ENCODE results near the gene BTN1A1. TPM values are rescaled to one million over a fixed set of nuclear protein-coding genes. Genes with fewer than 3 reads are reported as not detected.

The BTN1A1 gene
- polyA plus RNA-seq, 3 donors: not detected

GRCh38 chr6:26457264-26457805 is 42.8 kb upstream of the BTN1A1 start:
- Histone ChIP-seq H3K36me3 (replicated peaks in 1 of 2; ENCODE audit: control insufficient read depth in 1 of 2, insufficient read depth in 2 of 2, low read length in 2 of 2) (peaks cover 22 to 32% of the 10 kb centered on the region in 2 donors), H3K9me3 (replicated peaks in 1 of 2; ENCODE audit: control insufficient read depth in 1 of 2, insufficient read depth in 1 of 2, low read length in 2 of 2) (no peaks in the 10 kb centered on the region), H3K4me1 (ENCODE audit: control insufficient read depth in 1 of 2, insufficient read depth in 2 of 2, low read length in 2 of 2) (peaks cover 42 to 58% of the 10 kb centered on the region in 2 donors), H4K20me1 (ENCODE audit: insufficient read depth, low read length) (peaks cover 34% of the 10 kb centered on the region), H3K4me3 (replicated peaks in 1 of 3; ENCODE audit: low read depth in 2 of 3, low read length in 3 of 3) (peak overlapping the region; percentile 84 to 99 (median 96)), H3K27me3 (ENCODE audit: control insufficient read depth in 2 of 2, insufficient read depth in 2 of 2, low read length in 2 of 2) (no peaks in the 10 kb centered on the region), H3K4me2 (replicated peaks; ENCODE audit: extremely low read depth, low read length, poor library complexity, severe bottlenecking) (peak overlapping the region; percentile 71), H3K79me2 (ENCODE audit: insufficient read depth, low read length) (peaks cover 49% of the 10 kb centered on the region), H2AFZ (ENCODE audit: insufficient read depth, low read depth, low read length, poor library complexity, severe bottlenecking) (peak overlapping the region; percentile 94), H3K27ac (ENCODE audit: low read depth in 1 of 2, low read length in 2 of 2) (peak overlapping the region; percentile 93 to 99), H3K9ac (ENCODE audit: insufficient read depth, low read length, poor library complexity, severe bottlenecking) (peak overlapping the region; percentile 97)
- TF ChIP-seq CTCF (IDR thresholded peaks at IDR 0.05): no peak
- Mint-ChIP-seq H3K27ac (peak overlapping the region; percentile 96 to 100 (median 99)), H3K9me3 (peaks cover 0 to 2% (median 0%) of the 10 kb centered on the region in 7 donors), H3K4me1 (peaks cover 64% of the 10 kb centered on the region), H3K36me3 (peaks cover 25 to 37% of the 10 kb centered on the region in 2 donors), H3K4me3 (peak overlapping the region; percentile 92 to 96), H3K27me3 (ENCODE audit: low read depth in 3 of 3) (peaks cover 0 to 5% (median 0%) of the 10 kb centered on the region in 3 donors)
- intact Hi-C loops (cut with micrococcal nuclease): no loop called here
- no peak for DNase-seq
- 20% methylated on average over 2 of the region's 9 CpGs for WGBS (ENCODE audit: insufficient coverage)

- no peak for TF ChIP-seq CTCF (IDR thresholded peaks at IDR 0.05)
- H3K4me3 Mint-ChIP-seq: peak within 1 kb of the TSS; percentile 96 to 100
- peaks cover 33 to 45% of the 10 kb centered on the region in 2 donors for H3K36me3 Mint-ChIP-seq
- peaks cover 0 to 5% (median 0%) of the 10 kb centered on the region in 3 donors for H3K27me3 Mint-ChIP-seq (ENCODE audit: low read depth in 3 of 3)
- WGBS (ENCODE audit: insufficient coverage): 0% methylated on average over 19 of the region's 31 CpGs
- peak within 1 kb of the TSS; percentile 97 to 100 (median 99) for H3K27ac Mint-ChIP-seq
- H3K4me1 ChIP-seq (ENCODE audit: control insufficient read depth in 1 of 2, insufficient read depth in 2 of 2, low read length in 2 of 2): peaks cover 42 to 58% of the 10 kb centered on the region in 2 donors
- peak within 1 kb of the TSS; percentile 71 for H3K4me2 ChIP-seq (replicated peaks; ENCODE audit: extremely low read depth, low read length, poor library complexity, severe bottlenecking)
- H3K4me1 Mint-ChIP-seq: peaks cover 70% of the 10 kb centered on the region
- H3K9me3 Mint-ChIP-seq: peaks cover 0 to 2% (median 0%) of the 10 kb centered on the region in 7 donors
- no peaks in the 10 kb centered on the region for H3K27me3 ChIP-seq (ENCODE audit: control insufficient read depth in 2 of 2, insufficient read depth in 2 of 2, low read length in 2 of 2)
- H2AFZ ChIP-seq (ENCODE audit: insufficient read depth, low read depth, low read length, poor library complexity, severe bottlenecking): peak within 1 kb of the TSS; percentile 94
- H3K79me2 ChIP-seq (ENCODE audit: insufficient read depth, low read length): peaks cover 57% of the 10 kb centered on the region
- intact Hi-C loops (cut with micrococcal nuclease): no loop called here
- H3K9ac ChIP-seq (ENCODE audit: insufficient read depth, low read length, poor library complexity, severe bottlenecking): peak within 1 kb of the TSS; percentile 97
- H3K4me3 ChIP-seq (replicated peaks in 1 of 3; ENCODE audit: low read depth in 2 of 3, low read length in 3 of 3): peak within 1 kb of the TSS; percentile 84 to 99 (median 96)
- DNase-seq: peak; percentile 81 to 93 (median 91)
- peaks cover 29 to 39% of the 10 kb centered on the region in 2 donors for H3K36me3 ChIP-seq (replicated peaks in 1 of 2; ENCODE audit: control insufficient read depth in 1 of 2, insufficient read depth in 2 of 2, low read length in 2 of 2)
- peaks cover 41% of the 10 kb centered on the region for H4K20me1 ChIP-seq (ENCODE audit: insufficient read depth, low read length)
- no peaks in the 10 kb centered on the region for H3K9me3 ChIP-seq (replicated peaks in 1 of 2; ENCODE audit: control insufficient read depth in 1 of 2, insufficient read depth in 1 of 2, low read length in 2 of 2)
- peak within 1 kb of the TSS; percentile 93 to 99 for H3K27ac ChIP-seq (ENCODE audit: low read depth in 1 of 2, low read length in 2 of 2)
Observed at GRCh38 chr6:26457806-26458688, 42.1 kb upstream of the BTN1A1 start, which contains the start of gene BTN2A1. Gene BTN2A1, plus strand, starts transcription at chr6:26457955. Its CDS starts 682 bp downstream, at chr6:26458637.

All from CD14-positive monocyte (primary cell).